Kidney glomerular epithelial cell (primary cell): ENCODE measurements around the gene ELOF1.
A peak's percentile ranks its signal among the peaks of the same experiment; 100 is the strongest.

Experiments
- DNase-seq: peaks from one replicate; lab custom pipeline; 2025; lab: John Stamatoyannopoulos, UW

The ELOF1 gene

DNA sequence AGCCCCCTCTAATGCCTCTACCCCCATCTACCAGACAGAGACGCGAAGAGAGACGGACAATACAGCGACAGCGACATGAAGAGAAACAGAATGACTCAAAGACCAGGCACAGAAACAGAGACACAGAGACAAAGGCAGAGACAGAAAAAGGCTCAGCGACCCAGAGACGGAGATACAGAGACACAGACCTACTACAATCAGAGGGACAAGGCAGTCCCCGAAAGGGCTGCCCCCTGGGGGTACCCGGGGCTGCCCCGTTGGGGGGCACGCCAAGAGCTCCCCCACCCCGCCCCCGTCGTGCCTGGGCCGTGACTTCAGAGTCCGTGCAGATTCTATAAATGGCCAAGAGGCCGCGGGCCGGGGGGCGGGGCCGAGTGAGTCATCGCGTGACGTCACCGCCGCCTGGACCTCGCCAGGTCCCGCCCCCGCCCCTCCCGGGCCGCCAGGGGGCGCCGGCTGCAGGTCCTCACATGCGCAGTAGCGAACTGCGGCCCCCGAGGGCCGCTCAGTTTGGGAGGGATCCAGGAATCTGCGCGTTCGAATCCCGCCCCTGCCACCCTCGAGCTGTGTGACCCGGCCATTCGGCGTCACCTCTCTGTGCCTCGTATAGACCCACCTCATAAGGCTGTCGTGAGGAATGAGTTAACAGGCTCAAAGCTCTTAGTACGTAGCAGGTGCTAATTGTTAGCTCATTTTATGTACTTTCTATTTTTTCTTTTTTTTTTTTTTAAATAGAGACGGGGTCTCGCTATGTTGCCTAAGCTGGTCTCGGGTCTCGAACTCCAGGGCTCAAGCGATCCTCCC, 23.0 kb downstream of the ELOF1 start:
- DNase-seq = peak; percentile 47

DNA sequence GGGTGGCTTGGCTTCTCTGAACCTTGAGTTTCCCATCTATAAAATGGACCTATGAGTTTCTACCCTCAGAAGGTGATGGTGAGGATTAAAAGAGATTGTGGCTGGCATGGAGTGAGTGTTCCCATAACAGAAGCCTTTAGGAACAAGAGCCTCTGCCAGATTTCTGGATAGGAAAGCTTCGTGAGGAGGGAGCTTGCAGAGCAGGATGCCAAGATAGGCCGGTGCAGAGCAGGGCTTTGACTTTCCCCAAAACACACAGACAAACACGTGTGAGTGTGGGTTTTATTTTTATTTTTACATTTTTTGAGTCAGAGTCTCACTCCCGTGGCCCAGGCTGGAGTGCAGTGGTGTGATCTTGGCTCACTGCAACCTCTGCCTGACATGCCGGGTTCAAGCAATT, 24.1 kb downstream of the ELOF1 start:
- no peak for DNase-seq

DNA sequence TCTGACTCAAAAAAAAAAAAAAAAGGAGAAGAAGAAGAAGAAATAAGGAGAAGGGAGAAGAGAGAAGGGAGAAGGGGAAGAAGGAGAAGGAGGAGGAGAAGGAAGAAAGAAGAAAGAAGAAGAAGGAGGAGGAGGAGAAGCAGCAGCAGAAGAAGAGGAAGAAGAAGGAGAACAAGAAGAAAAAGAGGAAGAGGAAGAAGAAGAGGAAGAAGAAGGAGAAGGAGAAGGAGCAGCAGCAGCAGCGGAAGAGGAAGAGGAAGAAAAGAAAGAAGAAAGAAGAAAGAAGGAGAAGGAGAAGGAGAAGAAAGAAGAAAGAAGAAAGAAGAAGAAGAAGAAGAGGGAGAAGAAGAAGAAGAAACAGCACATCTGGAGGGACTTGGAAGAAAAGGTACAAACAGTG, 24.5 kb downstream of the ELOF1 start:
- no peak for DNase-seq

DNA sequence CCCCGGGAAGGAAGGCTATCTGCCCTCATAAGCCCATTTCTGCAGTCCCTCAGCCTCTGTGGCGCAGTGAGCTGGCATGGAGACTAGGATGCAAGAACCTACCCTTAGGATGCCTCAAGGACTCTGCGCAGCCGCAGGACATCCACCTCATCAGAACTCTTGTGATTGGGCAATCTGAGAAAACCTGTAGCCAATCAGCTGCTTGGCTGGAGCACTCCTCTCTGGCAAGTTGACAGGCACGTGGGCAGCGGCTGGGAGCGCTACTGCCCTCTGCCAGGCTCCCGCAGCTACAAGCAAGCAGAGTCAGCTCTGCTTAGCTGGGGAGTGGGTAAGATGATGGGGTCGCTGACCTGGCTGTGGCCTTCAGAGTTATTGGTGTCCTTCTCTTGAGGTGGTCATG, 28.6 kb downstream of the ELOF1 start:
- DNase-seq = peak; percentile 25

DNA sequence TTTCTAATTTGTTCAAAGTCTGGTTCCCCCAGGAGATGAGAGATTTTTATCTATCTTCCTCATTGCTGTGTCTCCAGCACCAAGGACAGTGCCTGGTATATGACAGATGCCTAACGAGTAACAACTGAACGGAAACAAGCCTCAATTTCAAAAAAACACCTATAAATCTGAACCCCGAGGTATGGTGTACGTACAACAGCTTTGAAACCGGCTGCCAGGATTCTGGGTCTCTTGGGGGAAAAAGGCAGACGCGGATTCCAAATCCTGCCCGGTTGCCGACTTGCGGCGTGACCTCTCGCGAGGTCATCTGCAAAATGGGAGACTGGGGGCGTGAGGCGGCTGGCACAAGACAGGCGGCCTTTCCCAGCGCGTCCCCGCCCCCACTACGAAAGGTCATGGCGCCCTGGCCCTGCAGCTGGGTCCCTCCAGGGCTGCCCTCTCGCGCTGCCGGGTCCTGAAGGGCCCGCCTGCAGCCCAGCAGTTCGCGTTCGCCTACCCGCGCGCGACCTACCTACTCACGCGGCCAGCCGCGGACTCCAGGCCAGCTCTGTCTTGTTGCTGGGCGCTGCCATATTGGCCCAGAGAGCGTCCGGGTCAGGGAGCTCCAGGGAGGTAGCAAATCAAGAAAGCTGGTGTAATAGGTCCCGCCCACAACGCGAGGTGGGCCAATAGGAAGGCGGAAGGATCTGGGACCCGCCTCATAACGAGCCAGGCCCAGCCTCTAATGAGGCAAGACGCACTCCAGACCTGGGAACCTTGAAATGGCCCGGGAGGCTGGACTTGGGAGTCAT, 30.3 kb downstream of the ELOF1 start, which contains the start of gene ECSIT:
Gene ECSIT, minus strand, starts transcription at position 584 of the 791 bp plus-strand sequence. CDS start 9,964 bp downstream, outside the sequence.
- DNase-seq = peak; percentile 98

DNA sequence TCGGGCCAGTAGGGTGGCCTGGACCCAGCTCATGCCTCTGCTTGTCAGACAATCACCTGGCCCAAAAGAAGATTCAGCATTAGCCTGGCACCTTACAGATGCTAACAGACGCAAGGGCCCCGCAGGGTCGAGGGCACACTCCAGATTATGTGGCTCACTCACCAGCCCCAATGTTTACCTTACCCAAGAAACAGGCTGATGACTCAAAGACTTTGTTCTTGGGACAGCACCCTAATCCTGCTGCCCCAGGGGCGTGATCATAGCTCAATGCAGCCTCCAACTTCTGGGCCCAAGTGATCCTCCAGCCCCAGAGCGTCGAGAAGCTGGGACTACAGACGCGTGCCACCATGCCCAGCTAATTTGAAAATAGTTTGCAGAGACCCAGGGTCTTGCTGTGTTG, 39.9 kb downstream of the ELOF1 start:
- no peak for DNase-seq

DNA sequence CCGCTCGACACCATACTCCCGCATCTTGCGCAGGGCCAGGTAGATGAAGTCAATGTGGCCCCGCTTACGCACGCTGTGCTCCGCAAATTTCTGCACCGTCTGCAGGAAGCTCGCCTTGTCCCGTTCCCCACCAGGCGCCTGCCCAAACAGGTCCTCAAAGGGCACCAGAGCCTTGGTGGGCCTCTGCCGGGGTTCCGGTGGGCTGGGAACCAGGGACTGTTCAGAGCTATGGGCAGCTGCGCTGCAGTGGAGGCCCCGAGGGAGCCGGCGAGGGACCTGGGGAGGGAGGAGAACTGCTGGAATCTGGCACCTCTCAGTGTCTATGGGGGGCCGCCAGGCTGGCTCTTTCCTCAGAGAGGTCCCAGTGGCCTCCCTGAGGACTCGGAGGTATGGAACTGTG, 45.1 kb downstream of the ELOF1 start:
- no peak for DNase-seq

DNA sequence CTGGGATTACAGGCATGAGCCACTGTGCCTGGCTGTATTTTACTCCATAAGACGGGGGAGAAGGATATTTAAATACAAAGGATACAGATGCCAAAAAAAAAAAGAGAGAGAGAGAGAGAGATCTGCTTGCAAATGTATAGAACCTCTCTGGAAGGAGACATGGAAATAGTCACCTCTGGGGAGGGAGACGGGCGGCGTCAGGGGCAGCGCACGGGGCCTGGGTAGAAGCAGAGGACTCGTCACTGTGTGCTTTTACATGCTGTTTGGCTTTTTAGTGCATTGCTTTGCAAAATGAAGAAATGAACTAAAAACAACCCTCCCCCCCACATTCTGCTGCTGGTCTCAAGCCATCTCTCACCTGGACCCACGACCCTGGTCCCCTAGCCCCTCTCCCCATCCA, 48.6 kb downstream of the ELOF1 start:
- DNase-seq = no peak

DNA sequence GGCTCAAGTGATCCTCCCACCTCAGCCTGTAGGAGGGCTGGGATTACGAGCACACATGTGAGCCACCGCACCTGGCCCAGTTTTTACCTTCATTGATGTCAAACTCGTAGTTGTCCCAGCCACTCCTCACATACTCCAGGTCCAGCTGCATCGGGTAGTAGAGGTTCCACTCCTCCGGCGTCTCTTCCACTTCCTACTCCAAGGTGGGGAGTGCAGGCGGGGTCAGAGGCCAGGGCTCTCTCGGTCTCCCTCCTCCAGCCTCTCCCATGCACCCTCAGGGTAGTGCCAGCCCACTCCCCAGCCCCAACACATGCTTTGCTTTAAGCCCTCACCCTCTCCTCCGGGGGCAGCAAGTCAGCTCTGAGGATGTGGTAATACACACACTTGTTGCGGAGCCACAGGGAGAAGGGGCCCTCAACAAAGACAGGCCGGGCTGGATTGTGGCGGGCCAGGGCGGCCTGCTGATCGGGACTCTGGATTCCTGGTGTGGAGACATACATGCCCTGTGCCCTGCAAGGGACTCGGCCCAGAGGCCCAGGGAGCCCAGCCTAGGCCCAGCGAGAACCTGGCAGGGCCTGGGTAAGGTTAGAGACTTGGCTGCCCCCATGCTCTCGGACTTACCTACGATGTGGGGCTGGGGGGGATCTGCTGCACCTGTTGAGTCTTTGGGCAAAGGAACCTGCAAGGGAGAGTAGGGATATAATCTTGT, 51.5 kb downstream of the ELOF1 start:
- no peak for DNase-seq

DNA sequence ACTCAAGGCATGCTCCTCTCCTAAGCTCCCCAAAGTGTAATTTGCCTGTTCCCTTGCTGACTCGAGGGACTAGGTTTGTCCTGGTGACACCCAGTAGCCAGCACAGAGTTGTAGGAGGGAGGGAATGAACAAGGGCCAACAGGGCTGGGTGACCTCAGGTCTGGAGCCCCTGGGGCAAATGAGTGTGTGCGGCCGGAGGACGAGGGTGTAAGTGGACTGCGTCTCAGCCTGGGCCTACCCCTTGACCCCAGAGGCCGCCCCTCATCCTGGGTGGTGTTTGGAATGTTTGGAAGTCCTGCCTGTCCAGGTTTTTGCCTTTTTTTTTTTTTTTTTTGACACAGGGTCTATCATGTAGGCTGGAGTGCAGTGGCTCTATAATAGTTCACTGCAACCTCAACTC, 52.1 kb downstream of the ELOF1 start:
- no peak for DNase-seq

DNA sequence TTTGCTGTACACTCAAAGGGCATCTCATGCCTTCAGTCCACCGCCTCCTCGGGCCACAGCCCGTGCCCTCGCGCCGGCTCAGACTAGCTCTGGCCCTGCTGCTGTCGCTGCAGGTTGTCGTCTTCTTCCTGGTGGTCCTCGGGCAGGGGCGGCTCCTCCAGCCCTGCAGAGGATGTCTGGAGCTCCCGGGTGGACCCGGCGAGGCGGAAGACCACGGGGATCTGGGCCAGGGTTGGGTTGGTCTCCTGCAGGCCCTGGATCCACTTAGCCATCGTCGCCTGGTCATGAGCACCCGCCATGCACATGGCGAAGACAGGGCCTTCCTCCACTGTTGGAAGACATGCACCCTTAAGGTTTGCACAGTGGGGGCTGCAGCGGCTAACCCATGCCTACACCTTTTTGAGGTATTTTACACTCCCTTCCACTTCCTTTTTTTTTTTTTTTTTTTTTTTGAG, 52.9 kb downstream of the ELOF1 start:
- no peak for DNase-seq

DNA sequence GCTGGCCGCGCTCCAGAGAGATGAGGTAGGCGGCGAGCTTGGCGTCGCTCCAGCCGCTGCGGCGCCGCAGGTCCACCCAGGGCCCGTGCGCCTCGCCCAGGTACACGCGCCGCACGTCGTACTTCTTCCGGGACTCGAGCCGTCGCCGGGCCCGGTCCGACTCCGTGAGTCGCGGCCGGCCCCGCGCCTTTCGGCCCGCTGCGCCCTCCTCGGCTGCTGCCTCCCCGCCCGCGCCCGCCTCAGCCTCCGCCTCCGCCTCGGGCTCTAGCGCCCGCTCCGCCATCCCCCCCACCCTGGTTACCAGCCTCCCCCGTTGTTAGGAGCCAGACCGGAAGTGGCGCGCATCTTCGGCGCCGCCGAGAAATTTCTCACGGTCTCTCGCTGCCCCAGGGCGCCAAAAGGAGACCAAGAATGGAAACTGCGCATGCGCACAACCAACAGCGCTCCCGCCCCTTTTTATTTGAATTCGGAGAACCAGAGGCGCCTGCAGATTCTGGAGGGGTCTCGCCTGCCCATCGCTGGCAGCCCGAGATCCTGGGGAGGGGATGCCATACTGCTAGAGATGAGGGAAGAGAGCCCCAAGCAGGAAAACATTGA, 53.4 kb downstream of the ELOF1 start, which contains the start of gene ZNF653:
Gene ZNF653, minus strand, starts transcription at position 336 of the 597 bp plus-strand sequence. Its CDS starts 53 bp downstream, at position 283.
- peak; percentile 85 for DNase-seq

DNA sequence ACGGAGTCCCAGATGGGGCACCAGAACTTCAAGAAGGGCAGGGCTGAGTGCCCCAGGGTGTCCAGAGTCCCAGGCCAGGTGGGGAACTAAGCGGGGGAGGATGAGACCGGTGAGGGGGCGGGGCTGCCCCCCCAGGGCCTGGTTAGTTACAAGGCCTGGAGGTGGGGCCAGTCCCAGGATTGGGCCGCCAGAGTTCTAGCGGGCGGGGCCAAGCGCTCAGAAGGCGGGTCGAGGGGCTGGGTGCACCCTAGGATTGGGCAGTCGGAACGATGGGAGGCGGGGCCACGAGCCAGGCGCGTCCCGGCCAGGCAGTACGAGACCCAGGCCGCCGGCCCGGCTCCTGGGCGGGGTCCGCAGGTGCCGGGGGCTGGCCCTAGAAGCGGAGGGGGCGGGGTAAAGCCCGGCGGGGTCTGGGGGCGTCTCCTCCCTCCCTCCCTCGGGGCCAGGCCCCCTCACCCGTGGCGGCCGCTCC, 54.0 kb downstream of the ELOF1 start:
- peak; percentile 97 for DNase-seq

DNA sequence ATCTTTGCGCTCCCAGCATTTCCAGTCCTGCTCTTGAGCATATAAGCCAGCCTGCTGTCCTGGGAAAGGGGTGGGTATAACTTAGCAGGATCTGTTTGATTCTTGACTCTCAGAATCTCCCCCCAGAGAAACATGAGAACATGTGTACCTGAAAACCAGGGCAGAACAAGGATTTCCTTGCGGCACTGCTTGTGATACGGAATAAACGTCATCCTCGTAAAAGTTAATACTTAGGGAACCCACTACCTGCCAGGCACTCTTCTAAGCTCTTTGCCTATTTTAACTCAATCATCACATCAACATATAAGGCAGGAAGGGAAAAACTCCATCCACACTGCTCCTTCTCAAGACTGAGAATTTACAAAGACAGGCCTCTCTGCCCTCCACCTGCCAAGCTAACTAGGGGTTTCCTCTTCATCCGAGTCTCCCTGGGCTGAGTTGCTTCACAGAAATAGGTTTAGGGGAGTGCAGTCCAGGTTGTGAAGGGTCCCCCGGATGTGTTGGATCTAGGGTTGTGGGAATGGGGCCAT, 54.5 kb downstream of the ELOF1 start:
- DNase-seq = no peak
